Stimulated activated CD8-positive, alpha-beta memory T cell treated with anti-CD3 and anti-CD28 coated beads, Interleukin-15, amount 100 ng/mL, for 24 hours (primary cell): ENCODE results near the gene RNF11.
"Not testable (repeated sequence)": the region's sequence is repeated elsewhere in the genome, so short reads cannot be mapped to it uniquely, and the experiment has no call there.

ENCODE experiments used
- DNase-seq: peaks from one replicate; pipeline ENCODE4 v3.0.0-alpha.2; 2020; ENCODE audit warnings: low read depth

RNF11 gene, protein sequence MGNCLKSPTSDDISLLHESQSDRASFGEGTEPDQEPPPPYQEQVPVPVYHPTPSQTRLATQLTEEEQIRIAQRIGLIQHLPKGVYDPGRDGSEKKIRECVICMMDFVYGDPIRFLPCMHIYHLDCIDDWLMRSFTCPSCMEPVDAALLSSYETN

DNA sequence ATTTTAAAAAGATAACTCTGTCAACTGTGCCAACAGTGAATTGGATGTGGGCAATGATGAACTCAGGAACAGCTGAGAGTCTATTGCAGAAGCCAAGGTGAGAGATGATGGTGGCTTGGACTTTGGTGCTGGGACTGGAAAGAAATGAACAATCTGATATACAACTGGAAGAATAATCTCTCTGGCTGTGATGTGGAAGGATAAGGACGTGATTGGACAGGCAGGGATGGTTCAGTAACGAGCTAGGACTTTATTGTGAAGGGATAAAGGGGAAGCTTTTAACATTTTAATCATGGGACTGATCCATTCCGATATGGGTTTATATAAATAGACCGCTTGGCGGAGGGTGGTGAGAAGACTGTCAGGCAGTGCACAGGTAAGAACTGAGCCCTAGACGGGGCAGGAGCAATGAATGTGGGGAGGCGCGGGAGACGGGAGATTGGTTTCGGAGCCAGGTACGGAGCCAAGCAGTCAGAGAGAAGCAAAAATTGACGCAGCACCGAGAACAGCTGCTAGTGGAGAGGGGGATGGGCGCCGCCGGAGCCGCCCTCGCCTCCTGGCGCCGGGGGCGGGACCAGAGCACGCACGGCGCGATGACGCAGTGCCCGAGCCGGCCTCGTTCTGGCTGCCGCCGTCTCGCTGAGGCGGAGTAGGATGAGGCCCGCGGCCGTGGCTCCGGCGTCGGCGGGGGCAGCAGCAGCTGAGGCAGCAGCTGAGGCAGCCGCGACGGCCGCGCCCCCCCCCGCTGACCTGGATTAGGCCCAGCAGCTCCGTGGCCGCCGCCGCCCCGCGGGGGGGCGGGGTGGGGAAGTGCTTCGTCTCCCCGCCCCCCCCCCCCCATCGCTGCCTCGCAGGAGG is at the start of gene RNF11:
Gene RNF11 (plus strand): TSS at position 601 of the 858 bp plus-strand sequence. CDS start 484 bp downstream, outside the sequence.
- peak; percentile 83 for DNase-seq

DNA sequence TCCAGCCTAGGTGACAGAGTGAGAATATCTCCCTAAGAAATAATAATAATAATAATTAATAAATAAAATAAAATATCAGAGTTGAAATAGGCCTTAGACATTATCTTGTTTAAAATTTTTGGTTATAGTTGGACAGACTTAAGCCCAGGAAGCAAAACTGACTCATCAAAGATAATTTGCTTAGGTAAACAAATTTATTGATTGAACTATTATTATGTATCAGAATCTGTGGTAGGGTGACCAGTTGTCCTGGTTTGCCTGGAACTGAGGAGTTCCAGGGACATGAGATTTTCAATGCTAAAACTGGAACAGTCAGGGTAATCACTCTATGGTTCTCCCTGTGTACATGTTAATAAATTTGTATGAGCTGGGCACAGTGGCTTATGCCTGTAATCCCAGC is 47.8 kb upstream of the RNF11 start:
- DNase-seq = no peak

DNA sequence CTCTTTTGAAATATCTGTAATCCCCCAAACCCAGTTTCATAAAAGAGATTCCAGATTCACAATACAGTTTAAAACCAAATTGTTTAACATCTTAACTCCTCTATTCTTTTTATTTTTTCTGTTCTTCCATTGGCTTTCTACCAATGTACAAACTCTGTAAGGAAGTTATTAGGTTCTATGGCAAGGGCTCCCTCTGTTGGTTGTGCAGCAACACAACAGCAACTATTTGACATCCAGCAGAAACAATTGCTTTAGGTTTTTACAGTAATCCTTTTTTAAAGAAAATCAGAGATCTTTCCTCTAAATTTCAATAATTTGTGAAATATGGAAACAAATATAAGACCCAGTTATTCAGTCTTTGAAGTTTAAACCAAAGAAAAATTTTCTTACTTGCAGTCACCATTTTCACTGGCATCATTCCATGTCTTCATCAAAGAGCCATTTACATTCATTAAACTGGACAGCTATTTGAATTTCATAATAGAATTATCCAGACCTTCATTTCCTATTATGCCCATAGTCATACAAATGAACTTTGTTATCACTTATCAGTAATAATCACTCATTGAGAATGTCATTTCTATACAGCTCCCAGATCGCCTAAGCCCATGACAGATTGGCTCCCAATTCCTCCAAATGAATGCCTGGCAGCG is 46.5 kb upstream of the RNF11 start:
- no peak for DNase-seq

DNA sequence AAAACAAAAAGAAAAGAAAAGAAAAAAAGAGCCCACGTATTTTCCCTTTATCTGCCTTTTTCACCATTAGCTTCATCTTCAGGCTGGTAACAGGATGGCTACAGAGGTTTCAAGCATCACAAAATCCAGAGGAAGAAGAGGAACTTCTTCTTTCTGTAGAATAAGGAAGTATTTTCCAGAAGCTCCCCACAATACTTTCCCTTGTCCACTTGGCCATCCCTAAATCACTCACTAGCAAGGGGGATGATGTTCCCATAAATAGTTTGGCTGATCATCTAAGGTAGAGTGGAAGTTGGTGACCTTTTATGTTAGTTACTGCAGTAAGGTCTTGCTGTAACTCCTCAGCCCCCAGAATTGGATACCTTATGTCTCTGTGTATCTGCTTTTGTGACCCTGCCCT is 45.1 kb upstream of the RNF11 start:
- no peak for DNase-seq

DNA sequence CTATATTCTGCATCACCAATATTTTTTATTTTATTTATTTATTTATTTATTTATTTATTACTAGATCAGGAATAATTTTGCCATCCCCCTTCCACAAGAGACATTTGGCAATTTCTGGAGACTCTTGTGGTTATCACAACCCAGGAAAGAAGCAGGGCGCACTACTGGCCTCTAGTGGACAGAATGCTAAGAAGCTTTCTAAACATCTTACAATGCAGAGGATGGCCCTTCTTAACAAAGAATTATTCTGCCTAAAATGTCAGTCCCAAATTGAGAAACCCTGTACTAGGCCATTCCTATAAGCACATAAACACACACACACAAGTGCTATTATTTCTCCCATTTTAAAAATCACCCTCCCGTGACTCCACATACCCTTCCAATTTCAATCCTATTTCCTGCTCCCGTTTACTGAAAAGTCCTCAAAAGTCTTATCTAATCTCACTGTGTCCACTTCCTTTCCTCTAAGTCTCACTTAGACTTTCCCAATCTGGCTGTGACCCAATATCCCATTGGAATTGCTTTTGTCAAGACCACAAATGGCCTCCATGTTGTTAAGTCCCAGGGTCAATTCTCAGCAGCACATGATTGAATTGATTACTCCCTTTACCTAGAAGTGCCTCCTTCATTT is 43.7 kb upstream of the RNF11 start:
- DNase-seq = peak; percentile 13

DNA sequence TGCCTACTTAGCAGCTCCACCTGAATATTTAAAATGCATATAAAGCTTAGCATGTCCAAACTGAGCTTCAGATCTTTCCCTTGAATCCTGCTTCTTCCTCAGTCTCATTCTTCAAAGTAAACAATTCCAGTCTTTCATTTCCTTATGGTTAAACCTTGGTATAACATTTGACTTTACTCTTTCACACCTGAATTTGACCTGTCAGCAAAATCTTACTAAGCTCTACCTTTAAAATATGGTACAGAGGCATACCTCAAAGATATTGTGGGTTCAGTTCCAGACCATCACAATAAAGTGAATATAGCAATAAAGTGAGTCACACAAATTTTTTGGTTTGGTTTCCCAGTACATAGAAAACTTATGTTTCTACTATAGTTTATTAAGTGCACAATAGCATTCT is 42.5 kb upstream of the RNF11 start:
- no peak for DNase-seq

DNA sequence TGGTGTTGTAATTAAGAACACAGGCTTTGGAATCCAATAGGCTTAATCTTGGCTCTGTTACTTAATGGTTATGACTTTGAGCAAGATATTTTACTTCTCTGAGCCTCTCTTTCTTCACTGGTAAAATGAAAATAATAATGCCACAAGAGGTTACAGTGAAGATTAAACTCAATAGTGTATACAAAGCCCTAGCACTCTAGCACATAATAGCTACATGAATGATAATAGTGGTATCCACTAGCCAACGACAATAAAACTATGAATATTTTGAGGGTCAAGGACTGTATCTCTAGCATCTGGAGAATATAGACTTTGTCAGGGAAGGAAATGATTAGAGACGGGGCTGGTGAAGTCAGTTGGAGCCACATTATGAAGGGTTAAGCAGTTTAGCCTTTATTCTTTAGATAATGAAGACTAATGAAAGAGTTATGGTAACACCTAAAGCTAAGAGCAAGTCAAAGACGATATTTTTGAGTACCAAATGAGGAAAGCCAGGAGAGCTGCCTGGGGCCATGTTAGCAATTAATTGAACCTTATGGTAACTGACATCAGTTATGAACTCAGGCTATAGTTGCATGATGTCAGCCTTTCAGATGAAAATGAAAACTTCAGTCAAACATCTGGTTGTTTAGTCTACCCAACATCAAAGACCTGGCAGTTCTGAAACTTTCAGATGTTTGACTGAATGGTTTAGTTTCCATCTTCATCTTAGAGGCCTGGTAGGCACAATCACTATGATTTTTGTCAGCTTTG is 32.8 kb upstream of the RNF11 start:
- no peak for DNase-seq

DNA sequence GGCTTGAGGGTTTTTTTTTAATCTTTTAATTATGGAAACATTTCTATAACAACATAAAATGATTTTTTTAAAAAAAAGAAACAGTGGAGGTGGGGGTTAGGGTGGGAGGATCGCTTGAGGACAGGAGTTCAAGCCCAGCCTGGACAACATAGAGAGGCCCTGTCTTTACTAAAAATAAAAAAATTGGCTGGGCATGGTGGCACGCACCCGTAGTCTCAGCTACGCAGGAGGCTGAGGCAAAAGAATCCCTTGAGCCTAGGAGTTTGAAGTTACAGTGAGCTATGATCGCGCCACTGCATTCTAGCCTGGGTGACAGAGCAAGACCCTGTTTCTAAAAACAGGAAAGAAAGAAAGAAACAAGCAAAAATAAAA is 32.2 kb upstream of the RNF11 start:
- DNase-seq = no peak

DNA sequence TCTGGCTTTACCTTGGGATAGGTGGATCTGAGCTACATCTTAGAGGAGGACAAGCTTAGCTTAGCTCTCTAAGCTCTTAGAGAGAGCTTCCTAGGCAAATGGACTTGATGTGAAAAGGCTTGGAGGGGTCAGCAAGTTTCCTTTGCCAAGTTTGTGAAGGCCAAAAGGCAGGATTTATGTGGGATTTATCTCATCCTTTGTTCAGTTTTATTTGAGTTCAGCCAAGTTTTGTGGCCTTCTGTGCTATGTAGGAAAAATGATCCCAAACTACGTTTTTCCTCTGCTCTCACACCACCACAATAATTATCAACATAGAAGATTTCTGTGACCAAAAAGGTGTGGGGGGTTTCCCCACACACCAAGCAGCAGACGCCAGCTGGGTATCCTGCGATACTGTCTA is 26.0 kb upstream of the RNF11 start:
- DNase-seq = no peak

DNA sequence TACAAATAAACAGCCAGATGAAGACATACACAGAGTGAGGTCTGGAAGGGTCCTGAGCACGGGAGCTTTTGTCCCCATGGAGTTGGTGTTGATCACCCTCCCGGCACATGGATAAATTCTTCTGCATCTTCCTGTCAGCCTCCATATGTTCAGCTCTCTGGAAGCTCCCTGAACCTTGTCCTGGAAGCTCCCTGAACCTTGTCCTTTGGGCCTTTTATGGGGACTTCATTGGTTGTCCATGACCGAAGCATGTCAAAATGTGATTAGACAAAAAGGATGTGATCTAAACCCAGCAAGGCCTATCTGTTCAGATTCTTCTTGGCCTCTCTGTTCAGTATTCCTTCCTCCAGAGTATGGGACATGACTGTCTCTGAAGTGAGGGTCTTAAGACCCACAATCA is 25.4 kb upstream of the RNF11 start:
- DNase-seq = no peak

DNA sequence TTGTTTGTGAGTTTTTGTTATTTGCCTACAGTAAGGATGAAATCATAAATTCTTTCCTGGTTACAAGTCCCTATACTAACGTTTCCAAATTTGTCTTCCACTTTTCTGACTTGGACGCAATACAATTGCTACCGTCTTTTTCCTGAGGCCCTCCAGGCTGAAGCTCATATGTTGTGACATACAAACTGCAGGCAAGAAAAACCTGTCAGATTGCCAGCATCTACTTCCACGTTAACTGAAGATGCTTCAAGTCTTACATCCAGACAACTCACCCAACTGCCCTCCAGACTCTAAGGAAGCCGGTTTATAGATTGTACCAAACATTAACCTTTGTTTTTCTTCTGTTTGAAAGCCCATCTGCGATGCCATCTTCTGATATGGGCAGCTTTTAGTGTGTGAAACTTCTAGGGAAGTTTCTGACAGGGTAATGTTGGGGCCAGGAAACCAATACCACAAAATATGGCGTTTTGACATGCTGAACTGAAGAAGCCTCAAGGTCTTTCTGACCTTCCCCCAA is 21.4 kb upstream of the RNF11 start:
- no peak for DNase-seq

DNA sequence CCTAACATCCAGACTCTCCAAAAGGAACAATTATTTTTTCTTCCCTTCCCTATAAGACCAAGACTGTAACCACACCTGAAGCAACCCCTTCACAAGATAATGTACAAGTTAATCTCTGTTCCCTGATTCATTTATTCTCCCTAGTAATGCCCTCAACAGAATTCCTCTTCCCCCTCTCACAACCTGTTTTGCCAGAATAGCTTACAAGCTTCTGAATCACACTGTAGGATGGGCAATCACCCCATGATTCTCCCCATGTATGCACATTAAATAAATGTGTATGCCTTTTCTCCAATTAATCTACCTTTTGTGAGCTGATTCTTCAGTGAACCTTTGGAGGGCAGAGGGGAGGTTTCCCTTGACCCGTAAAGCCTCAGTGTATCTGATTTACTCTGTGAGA is 20.9 kb upstream of the RNF11 start:
- DNase-seq = no peak

DNA sequence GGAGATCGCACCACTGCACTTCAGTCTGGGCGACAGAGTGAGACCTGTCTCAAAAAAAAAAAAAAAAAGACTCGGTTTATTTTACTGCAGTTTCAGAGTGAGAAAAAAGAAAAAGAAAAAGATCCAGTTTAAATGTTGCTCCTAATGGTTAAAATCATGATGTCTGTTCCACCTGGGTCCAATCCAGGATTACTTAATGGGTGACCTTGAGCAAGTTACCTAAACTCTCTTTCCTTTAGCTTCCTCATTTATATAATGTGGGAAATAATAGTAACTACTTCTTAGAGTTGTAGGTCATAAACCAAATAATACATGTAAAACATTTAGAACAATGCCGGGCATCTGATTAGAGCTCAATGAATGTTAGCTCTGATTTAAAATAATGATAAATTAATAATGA is 19.4 kb upstream of the RNF11 start:
- no peak for DNase-seq

DNA sequence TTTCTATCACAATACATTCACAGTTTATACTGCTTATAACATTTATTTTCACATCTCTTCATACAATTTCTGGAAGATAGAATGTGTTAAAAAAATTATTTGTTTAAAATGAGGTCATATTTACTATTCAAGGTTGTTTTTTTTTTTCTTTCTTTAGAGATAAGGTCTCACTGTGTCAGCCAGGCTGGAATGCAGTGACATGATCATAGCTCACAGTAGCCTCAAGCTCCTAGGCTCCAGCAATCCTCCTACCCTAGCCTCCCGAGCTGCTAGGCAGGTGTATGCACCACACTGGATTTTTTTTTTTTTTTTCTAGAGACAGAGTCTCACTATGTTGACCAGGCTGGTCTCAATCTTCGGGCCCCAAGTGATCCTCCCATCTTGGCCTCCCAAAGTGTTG is 19.0 kb upstream of the RNF11 start:
- DNase-seq = no peak

DNA sequence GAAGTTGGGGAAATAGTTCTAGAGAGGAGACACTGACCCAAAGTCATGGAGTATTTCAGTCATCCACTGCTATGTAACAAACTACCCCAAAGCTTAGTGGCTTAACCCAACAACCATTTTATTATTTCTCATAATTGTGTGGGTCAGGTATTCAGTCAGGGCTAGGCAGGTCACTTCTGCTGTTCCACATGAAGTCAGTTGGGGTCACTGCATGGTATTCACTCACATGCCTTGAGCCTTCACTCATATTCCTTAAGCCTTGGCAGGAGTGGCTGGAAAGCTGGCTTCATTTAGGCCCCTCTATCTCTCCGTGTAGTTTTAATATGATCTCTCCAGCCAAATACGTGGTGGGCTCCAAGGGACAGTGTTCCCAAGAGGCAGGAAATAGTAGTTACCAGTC is 17.5 kb upstream of the RNF11 start:
- DNase-seq = no peak

DNA sequence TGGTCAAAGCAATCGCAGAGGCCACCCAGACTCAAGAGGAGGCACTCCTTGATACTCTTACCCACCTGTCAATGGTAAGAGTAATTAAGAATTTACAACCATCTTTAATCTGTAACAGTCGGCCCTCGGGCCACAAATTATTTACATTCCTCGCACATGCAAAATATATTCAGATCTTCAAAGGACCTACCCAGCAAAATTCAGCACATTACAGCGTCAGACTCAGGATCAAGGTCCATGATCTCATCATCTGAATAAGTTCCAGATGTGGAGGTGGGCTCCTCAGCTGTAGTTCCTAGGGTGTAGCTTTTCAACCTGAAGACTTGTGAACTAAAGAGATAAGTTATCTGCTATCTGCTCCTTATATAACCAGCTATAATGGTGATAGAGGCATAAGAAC is 17.1 kb upstream of the RNF11 start:
- DNase-seq = no peak

DNA sequence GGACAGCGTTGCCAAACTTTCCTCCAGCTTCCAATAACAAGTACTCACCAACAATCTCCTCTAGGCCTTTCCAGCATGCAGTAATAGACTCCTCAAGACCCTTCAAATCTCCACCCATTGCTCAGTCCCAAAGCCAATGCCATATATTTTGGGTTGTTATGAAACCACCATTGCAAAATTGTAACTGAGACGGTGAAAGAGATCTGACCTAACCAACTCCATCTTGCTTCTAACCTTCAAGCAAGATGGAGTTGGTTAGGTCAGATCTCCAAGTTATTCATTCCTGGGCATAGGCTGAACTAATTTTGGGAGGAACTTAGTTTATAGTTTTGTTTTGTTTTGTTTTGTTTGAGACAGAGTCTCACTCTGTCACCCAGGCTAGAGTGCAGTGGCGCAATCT is 14.5 kb upstream of the RNF11 start:
- DNase-seq = not testable (repeated sequence)

DNA sequence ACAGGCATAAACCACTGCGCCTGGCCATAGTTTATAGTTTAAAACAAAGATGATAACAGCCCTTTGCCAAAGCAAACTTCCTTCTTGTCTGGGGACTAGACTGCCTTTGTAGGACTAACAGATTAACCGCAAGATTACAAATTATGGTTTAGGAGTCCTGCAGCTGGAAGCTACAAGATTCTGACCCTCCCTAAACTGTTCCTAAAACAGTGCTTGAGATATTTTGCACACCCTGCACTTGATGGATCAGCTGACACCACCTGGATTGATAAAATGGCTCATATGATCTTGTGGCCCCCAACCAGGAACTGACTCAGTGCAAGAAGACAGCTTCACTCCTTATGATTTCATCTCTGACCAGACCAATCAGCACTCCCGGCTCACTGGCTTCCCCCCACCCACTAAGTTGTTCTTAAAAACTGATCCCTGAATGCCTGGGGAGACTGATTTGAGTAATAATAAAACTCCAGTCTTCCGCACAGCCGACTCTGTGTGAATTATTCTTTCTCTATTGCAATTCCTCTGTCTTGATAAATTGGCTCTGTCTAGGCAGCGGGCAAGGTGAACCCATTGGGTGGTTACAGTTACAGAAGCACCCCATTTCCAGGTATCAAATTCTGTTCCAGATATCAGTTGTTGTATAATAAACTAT is 13.8 kb upstream of the RNF11 start:
- DNase-seq = no peak

DNA sequence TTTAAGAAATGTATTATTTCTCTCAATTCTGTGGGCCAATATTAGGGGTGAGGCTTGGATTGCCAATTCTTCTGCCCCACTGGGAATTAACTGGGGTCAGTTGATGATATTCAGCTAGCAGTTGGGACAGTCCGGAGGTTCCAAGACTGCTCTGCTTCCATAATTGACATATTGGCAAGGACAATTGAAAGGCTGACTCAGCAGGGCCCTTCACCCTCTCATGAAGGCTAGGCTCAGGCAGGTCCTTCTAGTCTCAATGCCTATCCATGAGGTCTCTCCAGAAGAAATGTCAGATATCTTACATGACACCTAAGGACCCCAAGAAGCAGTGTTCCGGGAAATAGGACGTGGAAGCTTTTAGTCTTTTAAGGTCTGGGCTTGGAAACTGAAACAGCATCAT is 13.3 kb upstream of the RNF11 start:
- DNase-seq = no peak

DNA sequence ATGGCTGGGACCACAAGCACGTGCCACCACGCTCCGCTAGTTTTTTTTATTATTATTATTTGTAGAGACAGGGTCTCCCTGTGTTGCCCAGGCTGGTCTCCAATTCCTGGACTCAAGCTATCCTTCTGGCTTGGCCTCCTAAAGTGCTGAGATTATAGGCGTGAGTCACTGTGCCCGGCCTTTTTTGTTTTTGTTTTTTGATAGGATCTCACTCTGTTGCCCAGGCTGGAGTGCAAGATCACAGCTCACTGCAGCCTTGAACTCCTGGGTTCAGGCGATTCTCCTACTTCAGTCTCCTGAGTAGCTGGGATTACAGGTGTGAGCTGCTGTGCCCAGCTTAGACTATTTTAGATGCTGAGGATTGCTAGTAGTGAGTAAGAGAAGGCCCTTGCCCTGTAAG is 11.8 kb upstream of the RNF11 start:
- DNase-seq = no peak

DNA sequence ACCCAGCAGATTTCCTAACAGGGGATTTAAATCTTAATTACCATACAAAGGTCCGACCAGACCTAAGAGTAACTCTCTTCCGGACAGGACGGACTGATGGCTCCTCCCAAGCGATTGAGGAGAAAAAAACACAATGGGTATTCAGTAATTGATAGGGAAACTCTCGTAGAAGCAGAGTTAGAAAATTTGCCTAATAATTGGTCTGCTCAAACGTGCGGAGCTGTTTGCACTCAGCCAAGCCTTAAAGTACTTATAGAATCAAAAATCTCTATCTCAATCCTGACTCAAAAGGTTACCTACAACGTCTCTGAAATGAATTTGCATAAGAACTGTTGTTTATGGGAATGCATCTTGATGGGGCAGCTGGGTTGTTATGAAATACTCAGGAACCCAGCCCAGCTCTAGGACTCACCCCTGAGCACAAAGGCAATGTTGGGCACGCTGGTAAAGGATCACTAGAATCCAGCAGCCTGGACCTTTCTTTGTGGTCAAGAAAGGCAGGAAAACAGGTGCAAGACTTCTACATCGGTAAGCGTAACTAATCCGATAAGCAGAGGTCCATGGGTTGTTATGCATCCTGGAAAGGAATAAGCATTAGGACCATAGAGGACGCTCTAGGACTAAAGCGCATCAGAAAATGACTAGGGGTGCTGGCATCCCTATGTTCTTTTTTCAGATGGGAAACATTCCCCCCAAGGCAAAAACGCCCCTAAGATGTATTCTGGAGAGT is 8.7 kb upstream of the RNF11 start:
- DNase-seq = not testable (repeated sequence)
